Esophagus squamous epithelium (tissue), 5 donors: ENCODE results near the gene NIN. TPM values are rescaled to one million over a fixed set of nuclear protein-coding genes. Genes with fewer than 3 reads are reported as not detected.

Source experiments
- DNase-seq: peaks from one replicate; lab custom pipeline; 2025; lab: John Stamatoyannopoulos, UW
- H3K27ac ChIP-seq, 4 donors: fragments of 200-600 bp; sonication (generic); one replicate each; pipeline ENCODE4 v1.5.1; 2016 to 2019; ENCODE audit warnings: mild to moderate bottlenecking in 1 of 4
- H3K27me3 ChIP-seq, 4 donors: fragments of 200-600 bp; sonication (generic); 1 replicate in 3 of 4; 2 replicates in 1 of 4; pipeline versions ENCODE4 v1.5.1 to v1.6.0; 2017 to 2021; ENCODE audit warnings: antibody characterized with exemption in 1 of 4
- H3K36me3 ChIP-seq, 3 donors: fragments of 200-600 bp; sonication (generic); one replicate each; pipeline ENCODE4 v1.5.1; 2016 to 2019
- H3K4me1 ChIP-seq, 3 donors: fragments of 200-600 bp; sonication (generic); one replicate each; pipeline ENCODE4 v1.5.1; 2017 to 2019
- H3K4me3 ChIP-seq, 4 donors: fragments of 200-600 bp; sonication (generic); 1 replicate in 3 of 4; 2 replicates in 1 of 4; pipeline ENCODE4 v1.5.1; 2016 to 2019; ENCODE audit warnings: mild to moderate bottlenecking in 2 of 4, moderate library complexity in 1 of 4
- H3K9me3 ChIP-seq, 3 donors: fragments of 200-600 bp; sonication (generic); one replicate each; pipeline ENCODE4 v1.5.1; 2016 to 2019
- CTCF ChIP-seq, 6 experiments: fragments of 450-650 bp in 4 of 6; fragments of 200-600 bp in 2 of 6; sonication (generic) in 2 of 6; IDR thresholded peaks; one replicate each; pipeline ENCODE4 v1.5.1; 2016 to 2019; ENCODE audit warnings: antibody characterized with exemption in 6 of 6, mild to moderate bottlenecking in 4 of 6, moderate library complexity in 4 of 6
- POLR2A ChIP-seq, 4 donors: fragments of 450-650 bp; IDR thresholded peaks; one replicate each; pipeline ENCODE4 v1.6.1; 2017; ENCODE audit warnings: antibody characterized with exemption in 4 of 4, mild to moderate bottlenecking in 4 of 4, moderate library complexity in 3 of 4
- WGBS, 2 donors: methylation state at CpG; one replicate each; pipeline ENCODE4 v1.1.5; 2018; 5-methylcytosine and 5-hydroxymethylcytosine counted together
- intact Hi-C: fragments of 100-400 bp; cut with DNase I; formaldehyde crosslinking; loops from one replicate; pipeline ENCODE4 v1.15.0; 2022
- total RNA-seq, 4 donors: library from RNA; depleted of rRNA; stranded (reverse); fragments of >200 nt; gene quantifications; one replicate each; pipeline ENCODE4 v1.1.0, GENCODE V29; 2016
- donor health status: DM: yes; HTN: yes; CAD: no.

NIN gene
- total RNA-seq, 4 donors from 2014 or later = 12.2 to 36.8 (median 24.5) TPM

GRCh38 chr14:50830044-50830931, 674 bp downstream of the NIN start:
- peak overlapping the region; percentile 89 to 97 (median 95) for H3K27ac ChIP-seq
- peak overlapping the region; percentile 82 to 99 (median 89) for H3K4me3 ChIP-seq
- WGBS, 2 donors = 3% methylated on average over 5 of the region's 93 CpGs; no CpG with 5 or more reads in 1 of the 2 donors
- no peaks in the 10 kb centered on the region for H3K27me3 ChIP-seq
- H3K36me3 ChIP-seq = no peaks in the 10 kb centered on the region
- TF ChIP-seq POLR2A (IDR thresholded peaks at IDR 0.05) (no peak), CTCF (IDR thresholded peaks at IDR 0.05) (no peak)
- intact Hi-C loops = no loop called here
- H3K4me1 ChIP-seq = peaks cover 0 to 45% (median 13%) of the 10 kb centered on the region in 3 donors
- no peaks in the 10 kb centered on the region for H3K9me3 ChIP-seq
- no peak for DNase-seq

- intact Hi-C loops = no loop called here
- H3K36me3 ChIP-seq = no peaks in the 10 kb centered on the region
- DNase-seq = no peak
- H3K9me3 ChIP-seq = no peaks in the 10 kb centered on the region
- peak overlapping the region in 3 of 4 donors; percentile 89 to 97 (median 96) for H3K27ac ChIP-seq
- H3K4me1 ChIP-seq = peaks cover 0 to 50% (median 13%) of the 10 kb centered on the region in 3 donors
- 13 to 27% methylated on average over 13 to 14 of the region's 14 CpGs for WGBS, 2 donors
- TF ChIP-seq CTCF (IDR thresholded peaks at IDR 0.05) (no peak), POLR2A (IDR thresholded peaks at IDR 0.05) (no peak)
- no peaks in the 10 kb centered on the region for H3K27me3 ChIP-seq
- H3K4me3 ChIP-seq = peak overlapping the region; percentile 82 to 99 (median 89)
Measured at GRCh38 chr14:50829489-50830043, 1.4 kb downstream of the NIN start.

- intact Hi-C loops = no loop called here
- DNase-seq = no peak
- Histone ChIP-seq H3K36me3 (no peaks in the 10 kb centered on the region), H3K4me1 (peaks cover 0 to 57% (median 13%) of the 10 kb centered on the region in 3 donors), H3K9me3 (no peaks in the 10 kb centered on the region), H3K27me3 (no peaks in the 10 kb centered on the region), H3K4me3 (peak overlapping the region in 2 of 4 donors; percentile 90 to 99), H3K27ac (no peak overlapping the region)
- TF ChIP-seq CTCF (IDR thresholded peaks at IDR 0.05) (no peak), POLR2A (IDR thresholded peaks at IDR 0.05) (no peak)
- WGBS, 2 donors = 64 to 71% methylated on average over 10 of the region's 10 CpGs
Measured at GRCh38 chr14:50828721-50829488, 2.1 kb downstream of the NIN start.

- 92 to 97% methylated on average over 8 of the region's 8 CpGs for WGBS, 2 donors
- DNase-seq = no peak
- H3K27ac ChIP-seq = no peak overlapping the region
- intact Hi-C loops = no loop called here
- no peaks in the 10 kb centered on the region for H3K27me3 ChIP-seq
- H3K4me3 ChIP-seq = no peak overlapping the region
- H3K9me3 ChIP-seq = no peaks in the 10 kb centered on the region
- H3K36me3 ChIP-seq = no peaks in the 10 kb centered on the region
- TF ChIP-seq CTCF (IDR thresholded peaks at IDR 0.05) (no peak), POLR2A (IDR thresholded peaks at IDR 0.05) (no peak)
- H3K4me1 ChIP-seq = peaks cover 4 to 74% (median 28%) of the 10 kb centered on the region in 3 donors
Measured at GRCh38 chr14:50826681-50827080, 4.3 kb downstream of the NIN start.
